SU-DHL-6 (cell line): ENCODE data around the gene TBCA.

ENCODE experiments used
- H2AFZ ChIP-seq: fragments of 200-600 bp; sonication (generic); 2 replicates; pipeline ENCODE4 v1.6.1; 2014; ENCODE audit warnings: low read depth, mild to moderate bottlenecking, moderate library complexity, mixed read lengths, antibody characterized with exemption, low read length; ENCODE audit not compliant: severe bottlenecking
- H3F3A ChIP-seq: fragments of 200-600 bp; shearing (Covaris generic); 2 replicates; pipeline ENCODE4 v1.6.0; 2016; ENCODE audit warnings: antibody characterized with exemption, mild to moderate bottlenecking; ENCODE audit not compliant: insufficient read depth
- H3K27ac ChIP-seq: fragments of 200-600 bp; sonication (generic); 2 replicates; pipeline ENCODE4 v1.5.1; 2016; ENCODE audit warnings: low read depth, mild to moderate bottlenecking, low read length, moderate library complexity, mixed read lengths
- H3K27me3 ChIP-seq: fragments of 200-600 bp; sonication (generic), shearing (Covaris generic); 2 replicates; pipeline ENCODE4 v1.6.0; 2014; ENCODE audit warnings: mild to moderate bottlenecking, low read length
- H3K36me3 ChIP-seq: fragments of 200-600 bp; sonication (generic); 2 replicates; pipeline ENCODE4 v1.6.1; 2014; ENCODE audit warnings: mild to moderate bottlenecking, low read length, mixed read lengths
- H3K4me2 ChIP-seq: fragments of 300-600, 200-600 bp; shearing (Covaris generic), sonication (generic); 2 replicates; pipeline ENCODE4 v1.6.0; 2014; ENCODE audit warnings: low read length, low read depth, mild to moderate bottlenecking; ENCODE audit not compliant: poor library complexity, severe bottlenecking
- H3K4me3 ChIP-seq: fragments of 200-600 bp; sonication (generic); 2 replicates; pipeline ENCODE4 v1.5.1; 2014; ENCODE audit warnings: antibody characterized with exemption, low read length, mild to moderate bottlenecking, mixed read lengths; ENCODE audit not compliant: insufficient read depth, poor library complexity, severe bottlenecking
- H3K79me2 ChIP-seq: fragments of 200-600 bp; sonication (generic); 2 replicates; pipeline ENCODE4 v1.6.1; 2014; ENCODE audit warnings: mild to moderate bottlenecking, low read length, moderate library complexity; ENCODE audit not compliant: insufficient read depth
- H3K9ac ChIP-seq: fragments of 200-600 bp; sonication (generic); 2 replicates; pipeline ENCODE4 v1.7.0; 2014; ENCODE audit warnings: mild to moderate bottlenecking, low read length
- H3K9me2 ChIP-seq: fragments of 200-600 bp; sonication (generic); replicated peaks from 2 replicates; pipeline ENCODE4 v1.6.1; 2014; ENCODE audit warnings: low read length; ENCODE audit not compliant: insufficient read depth
- H3K9me3 ChIP-seq: fragments of 200-600 bp; sonication (generic); 2 replicates; pipeline ENCODE4 v1.6.1; 2014; ENCODE audit warnings: low read length, mixed read lengths; ENCODE audit not compliant: insufficient read depth
- H4K20me1 ChIP-seq: fragments of 200-600 bp; sonication (generic); 2 replicates; pipeline ENCODE4 v1.6.1; 2014; ENCODE audit warnings: low read depth, mild to moderate bottlenecking, antibody characterized with exemption, low read length, moderate library complexity, mixed read lengths
- CTCF ChIP-seq: fragments of 200-600 bp; sonication (generic); IDR thresholded peaks from one replicate; pipeline ENCODE4 v1.5.1; 2017; ENCODE audit warnings: antibody characterized with exemption, mild to moderate bottlenecking, low read length, moderate library complexity; ENCODE audit not compliant: insufficient read depth, poor library complexity, severe bottlenecking
- EZH2phosphoT487 ChIP-seq: fragments of 200-600 bp; sonication (generic), shearing (Covaris generic); conservative IDR thresholded peaks from 2 replicates; pipeline ENCODE4 v1.6.1; 2018; ENCODE audit warnings: mild to moderate bottlenecking, antibody characterized with exemption, low read length, moderate library complexity, mixed read lengths

Gene TBCA

DNA sequence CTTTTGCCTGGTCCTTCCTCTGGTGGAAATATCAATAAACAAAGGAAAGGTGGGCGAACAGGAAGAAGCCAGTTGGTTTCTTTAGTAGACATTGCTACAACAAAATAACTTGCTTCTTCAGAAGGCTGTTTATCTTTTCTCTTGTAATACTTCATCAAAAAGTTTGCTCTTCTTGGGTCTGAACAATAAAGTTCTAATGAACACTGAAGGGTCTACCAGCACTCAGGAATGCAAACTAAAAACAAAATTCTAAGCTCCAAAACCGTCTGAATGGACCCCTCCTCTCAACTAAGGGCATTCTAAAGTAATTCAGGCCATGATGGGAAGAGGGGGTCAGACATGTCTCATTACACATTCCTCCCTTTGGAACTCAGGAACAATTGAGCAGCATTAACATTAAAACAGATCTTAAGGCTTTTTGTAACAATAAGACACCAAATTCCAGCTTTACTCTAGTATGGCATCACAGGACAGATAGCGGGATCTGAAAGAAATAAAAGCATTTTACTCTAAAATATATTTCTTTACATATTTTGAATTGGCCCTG is 2.3 kb downstream of the TBCA start:
- no peaks in the 10 kb centered on the region for H3K9me3 ChIP-seq
- peaks cover 12% of the 10 kb centered on the region; the same call in 1 of the 2 replicates for H4K20me1 ChIP-seq
- TF ChIP-seq EZH2phosphoT487 = no peak
- no peak for TF ChIP-seq CTCF

DNA sequence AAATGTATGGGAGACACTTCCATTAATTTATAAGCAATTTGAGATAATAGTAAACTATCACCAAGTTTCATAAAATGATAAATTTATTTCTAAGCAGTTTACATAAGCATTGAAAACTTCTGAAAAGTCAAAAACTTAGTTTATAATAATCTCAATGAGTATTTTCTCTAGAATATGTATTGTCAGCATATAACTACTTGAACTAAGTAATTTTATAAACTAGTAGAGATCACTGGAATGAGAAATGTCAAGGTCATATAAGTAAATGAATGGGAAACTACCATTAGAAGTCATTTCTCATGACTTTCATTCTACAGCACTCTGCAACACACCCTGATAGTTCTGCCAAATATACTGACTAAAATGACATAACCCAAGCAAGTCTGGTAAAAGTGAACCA is 3.4 kb downstream of the TBCA start:
- peaks cover 17% of the 10 kb centered on the region; the same call in 1 of the 2 replicates for H4K20me1 ChIP-seq
- no peaks in the 10 kb centered on the region for H3K9me3 ChIP-seq
- H2AFZ ChIP-seq = no peak overlapping the region
- H3K27me3 ChIP-seq = no peaks in the 10 kb centered on the region
- no peak overlapping the region for H3K4me3 ChIP-seq
- no peak overlapping the region for H3K9ac ChIP-seq
- H3K79me2 ChIP-seq = peaks cover 81% of the 10 kb centered on the region
- peak overlapping the region; percentile 69 for H3K4me2 ChIP-seq
- H3K9me2 ChIP-seq = no peaks in the 10 kb centered on the region
- H3F3A ChIP-seq = no peaks in the 10 kb centered on the region
- TF ChIP-seq CTCF (no peak), EZH2phosphoT487 (no peak)
- peaks cover 25% of the 10 kb centered on the region for H3K36me3 ChIP-seq
- H3K27ac ChIP-seq = no peak overlapping the region

More for the DNA sequence above, 2.3 kb downstream of the TBCA start:
- Histone ChIP-seq H2AFZ (no peak overlapping the region), H3K27ac (no peak overlapping the region), H3K4me2 (peak overlapping the region; percentile 69), H3K36me3 (peaks cover 17% of the 10 kb centered on the region), H3K27me3 (no peaks in the 10 kb centered on the region), H3K9me2 (no peaks in the 10 kb centered on the region), H3F3A (no peaks in the 10 kb centered on the region), H3K4me3 (peak overlapping the region; percentile 65), H3K79me2 (peaks cover 70% of the 10 kb centered on the region), H3K9ac (no peak overlapping the region)

DNA sequence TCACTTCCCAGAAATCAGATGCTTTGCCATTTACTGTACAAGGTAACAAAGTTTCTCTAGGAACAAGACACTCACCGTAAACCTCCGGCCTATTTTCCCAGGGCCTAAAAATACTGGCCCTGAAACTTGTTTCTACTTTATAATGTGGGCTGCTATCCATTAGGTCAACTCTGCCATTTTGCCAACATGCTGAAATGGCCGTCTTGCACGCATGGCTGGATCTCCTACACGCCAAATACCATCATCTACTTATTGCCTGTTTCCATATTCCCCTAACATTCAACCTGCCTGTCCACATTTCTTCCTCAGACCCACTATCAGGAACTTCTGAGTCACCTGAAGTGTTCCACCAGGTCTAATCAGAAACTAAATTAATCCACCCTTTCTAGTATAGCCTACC is 4.7 kb downstream of the TBCA start:
- Histone ChIP-seq H3K9ac (no peak overlapping the region), H3K27ac (no peak overlapping the region), H3K27me3 (no peaks in the 10 kb centered on the region), H4K20me1 (peaks cover 17% of the 10 kb centered on the region; the same call in 1 of the 2 replicates), H3K9me2 (no peaks in the 10 kb centered on the region), H3K4me3 (no peak overlapping the region), H3K79me2 (peaks cover 92% of the 10 kb centered on the region), H3K36me3 (peaks cover 33% of the 10 kb centered on the region), H3K4me2 (no peak overlapping the region), H3F3A (no peaks in the 10 kb centered on the region), H3K9me3 (no peaks in the 10 kb centered on the region), H2AFZ (no peak overlapping the region)
- TF ChIP-seq EZH2phosphoT487 = no peak
- TF ChIP-seq CTCF = no peak
